H9 (cell line): ENCODE results near the gene MRC1. TPM values are rescaled to one million over a fixed set of nuclear protein-coding genes. Genes with fewer than 3 reads are reported as not detected.

Experiments
- DNase-seq: peaks from one replicate; pipeline ENCODE4 v3.0.0-alpha.2; 2017
- H2AFZ ChIP-seq: one replicate; pipeline ENCODE4 v1.6.1; 2013; ENCODE audit warnings: mild to moderate bottlenecking, low read length, control low read depth, moderate library complexity
- H2AK5ac ChIP-seq: 2 replicates; pipeline ENCODE4 v1.6.1; 2013; ENCODE audit warnings: low read length, control low read depth, mixed read lengths; ENCODE audit not compliant: insufficient read length
- H2BK120ac ChIP-seq: one replicate; pipeline ENCODE4 v1.6.1; 2013; ENCODE audit warnings: low read depth, mild to moderate bottlenecking, low read length, control low read depth, inconsistent platforms; ENCODE audit not compliant: poor library complexity, severe bottlenecking
- H2BK12ac ChIP-seq: 2 replicates; pipeline ENCODE4 v1.6.1; 2013; ENCODE audit warnings: low read length, control low read depth, mixed read lengths, low read depth; ENCODE audit not compliant: insufficient read length
- H2BK15ac ChIP-seq: 2 replicates; pipeline ENCODE4 v1.6.1; 2013; ENCODE audit warnings: low read depth, low read length, control low read depth
- H2BK20ac ChIP-seq: one replicate; pipeline ENCODE4 v1.6.1; 2013; ENCODE audit warnings: low read depth, mild to moderate bottlenecking, low read length, control low read depth, inconsistent platforms; ENCODE audit not compliant: poor library complexity, severe bottlenecking
- H2BK5ac ChIP-seq: 2 replicates; pipeline ENCODE4 v1.6.1; 2013; ENCODE audit warnings: low read length, control low read depth, mixed read lengths; ENCODE audit not compliant: insufficient read length
- H3K14ac ChIP-seq: 2 replicates; pipeline ENCODE4 v1.6.1; 2013; ENCODE audit warnings: low read length, control low read depth; ENCODE audit not compliant: insufficient read depth
- H3K18ac ChIP-seq: 2 replicates; pipeline ENCODE4 v1.6.1; 2013; ENCODE audit warnings: low read depth, mild to moderate bottlenecking, mixed read lengths, low read length, control low read depth; ENCODE audit not compliant: insufficient read length
- H3K23ac ChIP-seq: 2 replicates; pipeline ENCODE4 v1.6.1; 2013; ENCODE audit warnings: low read length, control low read depth, mixed read lengths, low read depth; ENCODE audit not compliant: insufficient read length
- H3K23me2 ChIP-seq: 2 replicates; pipeline ENCODE4 v1.6.1; 2013; ENCODE audit warnings: low read depth, mild to moderate bottlenecking, mixed read lengths, low read length, control low read depth; ENCODE audit not compliant: insufficient read length, poor library complexity, severe bottlenecking
- H3K27ac ChIP-seq: 2 replicates; pipeline ENCODE4 v1.5.1; 2013; ENCODE audit warnings: low read length, control low read depth, mixed read lengths, low read depth; ENCODE audit not compliant: insufficient read length
- H3K27me3 ChIP-seq: 2 replicates; pipeline ENCODE4 v1.6.1; 2013; ENCODE audit warnings: low read length, control low read depth, inconsistent platforms; ENCODE audit not compliant: insufficient read depth
- H3K4ac ChIP-seq: 2 replicates; pipeline ENCODE4 v1.6.1; 2013; ENCODE audit warnings: low read depth, mild to moderate bottlenecking, control low read depth, inconsistent platforms, low read length, moderate library complexity
- H3K4me1 ChIP-seq: 2 replicates; pipeline ENCODE4 v1.6.1; 2013; ENCODE audit warnings: low read length, control low read depth, inconsistent platforms; ENCODE audit not compliant: insufficient read depth
- H3K4me2 ChIP-seq: 2 replicates; pipeline ENCODE4 v1.6.1; 2013; ENCODE audit warnings: low read length, control low read depth, mixed read lengths; ENCODE audit not compliant: insufficient read length, insufficient read depth
- H3K56ac ChIP-seq: 2 replicates; pipeline ENCODE4 v1.6.1; 2013; ENCODE audit warnings: low read depth, mild to moderate bottlenecking, mixed read lengths, low read length, control low read depth; ENCODE audit not compliant: insufficient read length
- H3K79me1 ChIP-seq: 2 replicates; pipeline ENCODE4 v1.6.1; 2013; ENCODE audit warnings: low read depth, mild to moderate bottlenecking, moderate library complexity, low read length, control low read depth, inconsistent platforms; ENCODE audit not compliant: insufficient read depth, poor library complexity, severe bottlenecking
- H3K79me2 ChIP-seq: 2 replicates; pipeline ENCODE4 v1.6.1; 2013; ENCODE audit warnings: low read length, control low read depth, inconsistent platforms; ENCODE audit not compliant: insufficient read depth
- H3K9ac ChIP-seq: 2 replicates; pipeline ENCODE4 v1.6.1; 2013; ENCODE audit warnings: low read length, control low read depth, mixed read lengths; ENCODE audit not compliant: insufficient read length; ENCODE audit errors: extremely low read depth
- H3K9me3 ChIP-seq: one replicate; pipeline ENCODE4 v1.6.1; 2013; ENCODE audit warnings: low read depth, low read length, inconsistent platforms; ENCODE audit not compliant: control insufficient read depth
- H3T11ph ChIP-seq: one replicate; pipeline ENCODE4 v1.6.1; 2013; ENCODE audit warnings: mild to moderate bottlenecking, low read length, control low read depth, inconsistent platforms
- H4K20me1 ChIP-seq: one replicate; pipeline ENCODE4 v1.6.1; 2013; ENCODE audit not compliant: control insufficient read depth, insufficient read length, insufficient read depth
- H4K5ac ChIP-seq: 2 replicates; pipeline ENCODE4 v1.6.1; 2013; ENCODE audit warnings: low read depth, mild to moderate bottlenecking, mixed read lengths, low read length, control low read depth; ENCODE audit not compliant: insufficient read length
- H4K8ac ChIP-seq: replicated peaks from 2 replicates; pipeline ENCODE4 v1.6.1; 2013; ENCODE audit warnings: low read length, control low read depth, mixed read lengths, low read depth; ENCODE audit not compliant: insufficient read length
- H4K91ac ChIP-seq: 2 replicates; pipeline ENCODE4 v1.6.1; 2013; ENCODE audit warnings: low read depth, mild to moderate bottlenecking, moderate library complexity, mixed read lengths, low read length, control low read depth; ENCODE audit not compliant: insufficient read length
- H3K27ac Mint-ChIP-seq, 3 experiments: 2 replicates in 2 of 3; 3 replicates in 1 of 3; pipeline ENCODE4 v1.8.0; 2020 to 2021; ENCODE audit warnings: mixed read lengths in 3 of 3, mild to moderate bottlenecking in 1 of 3, moderate library complexity in 1 of 3
- H3K27me3 Mint-ChIP-seq: 2 replicates; pipeline ENCODE4 v1.8.0; 2021; ENCODE audit warnings: low read depth, mild to moderate bottlenecking, moderate library complexity, mixed read lengths
- H3K36me3 Mint-ChIP-seq, 3 experiments: 2 replicates in 2 of 3; 3 replicates in 1 of 3; pipeline ENCODE4 v1.8.0; 2020 to 2021; ENCODE audit warnings: low read depth in 3 of 3, mixed read lengths in 3 of 3; ENCODE audit not compliant: insufficient read depth in 1 of 3
- H3K4me1 Mint-ChIP-seq, 2 experiments: 2 replicates each; pipeline ENCODE4 v1.8.0; 2020; ENCODE audit warnings: mixed read lengths in 2 of 2
- H3K4me3 Mint-ChIP-seq, 2 experiments: 2 replicates in 1 of 2; 3 replicates in 1 of 2; pipeline ENCODE4 v1.8.0; 2020 to 2021; ENCODE audit warnings: mild to moderate bottlenecking in 2 of 2, mixed read lengths in 2 of 2, moderate library complexity in 1 of 2
- H3K9me3 Mint-ChIP-seq, 2 experiments: 2 replicates in 1 of 2; 3 replicates in 1 of 2; pipeline ENCODE4 v1.8.0; 2020; ENCODE audit warnings: mild to moderate bottlenecking in 2 of 2, mixed read lengths in 2 of 2, moderate library complexity in 1 of 2
- CTCF ChIP-seq: fragments of 200-600 bp; sonication (generic); conservative IDR thresholded peaks from 3 replicates; pipeline ENCODE4 v1.8.0; 2021; ENCODE audit warnings: antibody characterized with exemption, mild to moderate bottlenecking
- WGBS: extraction: QIAGEN DNeasy Blood & Tissue Kit; methylation state at CpG from one replicate; pipeline ENCODE4 v1.1.7; 2013; ENCODE audit warnings: missing lambda C conversion rate, low lambda C conversion rate, mixed read lengths; ENCODE audit not compliant: insufficient read length; ENCODE audit errors: extremely low coverage; 5-methylcytosine and 5-hydroxymethylcytosine counted together
- total RNA-seq: library from RNA; stranded (reverse); gene quantifications from 2 replicates; pipeline ENCODE4 v1.2.1, GENCODE V29; 2021

Gene MRC1
- total RNA-seq, 1 experiment from 2014 or later, result not detected

GRCh38 chr10:17872191-17873091 is 63.3 kb downstream of the MRC1 start:
- Histone ChIP-seq H2AK5ac (no peak overlapping the region), H3K27ac (no peak overlapping the region), H3T11ph (no peak overlapping the region), H3K4me1 (no peaks in the 10 kb centered on the region), H2AFZ (no peak overlapping the region), H3K23me2 (no peaks in the 10 kb centered on the region), H3K23ac (no peak overlapping the region), H4K20me1 (no peaks in the 10 kb centered on the region), H4K91ac (no peak overlapping the region), H4K8ac (no peak overlapping the region), H3K4ac (no peak overlapping the region), H2BK5ac (no peak overlapping the region), H3K9ac (no peak overlapping the region), H3K4me2 (no peak overlapping the region), H3K79me2 (no peaks in the 10 kb centered on the region), H2BK20ac (no peak overlapping the region), H3K14ac (no peak overlapping the region), H2BK12ac (no peak overlapping the region), H3K18ac (no peak overlapping the region), H4K5ac (no peak overlapping the region), H2BK15ac (no peak overlapping the region), H3K9me3 (no peaks in the 10 kb centered on the region), H2BK120ac (no peak overlapping the region), H3K56ac (no peak overlapping the region), H3K79me1 (no peaks in the 10 kb centered on the region), H3K27me3 (no peaks in the 10 kb centered on the region)
- Mint-ChIP-seq H3K9me3 (no peaks in the 10 kb centered on the region), H3K4me3 (no peak overlapping the region), H3K27me3 (no peaks in the 10 kb centered on the region), H3K36me3 (no peaks in the 10 kb centered on the region), H3K4me1 (peaks cover 4 to 6% of the 10 kb centered on the region in 2 experiments; a peak in 2 of 4 replicates), H3K27ac (no peak overlapping the region)
- no CpG with 5 or more reads among the region's 8 CpGs for WGBS
- TF ChIP-seq CTCF, result peak; percentile 65
- DNase-seq, result no peak
